HepG2 (cell line): Measurements from ENCODE around the gene SULT2A1. TPM values are rescaled to one million over a fixed set of nuclear protein-coding genes. Genes with fewer than 3 reads are reported as not detected.

Source experiments
- ATAC-seq: fragments of 200-7000 bp; cut with Tn5 transposase; 3 replicates; pipeline ENCODE4 v1.9.1; 2020; ENCODE audit warnings: mild to moderate bottlenecking, moderate library complexity
- BruUV-seq: library from RNA; stranded (reverse); fragments of 400-500 nt; replicated peaks from 2 replicates; lab custom pipeline; 2021; lab: Mats Ljungman, UMichigan
- CTCF ChIA-PET: fragments of 300-600 bp; formaldehyde crosslinking; extraction: SDS; loops from one replicate; lab custom pipeline; 2021; ENCODE audit warnings: low total read pairs, inconsistent platforms, low intra/inter-chr PET ratio; lab: Yijun Ruan, JAX
- POLR2A ChIA-PET: fragments of 350-600 bp; sonication (Branson Sonifier 250); formaldehyde crosslinking; loops from one replicate; lab custom pipeline; 2020; ENCODE audit warnings: antibody characterized with exemption, inconsistent platforms; lab: Yijun Ruan, JAX
- DNase-seq: peaks from one replicate; pipeline ENCODE4 v3.0.0-alpha.2; 2015; ENCODE audit warnings: low spot score
- FAIRE-seq: peaks from 3 replicates; lab custom pipeline; 2011; peaks lifted over from hg19 to GRCh38; lab: Jason Lieb, UNC
- H2AFZ ChIP-seq: one replicate; pipeline ENCODE4 v1.6.1; 2011; ENCODE audit warnings: low read length, inconsistent platforms
- H3K27ac ChIP-seq: fragments of 300-600 bp; 3 replicates; pipeline ENCODE4 v1.8.0; 2011; ENCODE audit warnings: mixed run types, mild to moderate bottlenecking, mixed read lengths, low read length, inconsistent platforms; ENCODE audit not compliant: insufficient read depth; ENCODE audit errors: extremely low read length
- H3K27me3 ChIP-seq, 2 experiments: fragments of 200-600 bp in 1 of 2; 2 replicates in 1 of 2; 3 replicates in 1 of 2; pipeline versions ENCODE4 v1.6.0 to v1.8.0; 2011; ENCODE audit warnings: low read length in 2 of 2, mild to moderate bottlenecking in 2 of 2, moderate library complexity in 2 of 2, inconsistent platforms in 1 of 2; ENCODE audit not compliant: insufficient read depth in 2 of 2, control insufficient read depth in 1 of 2
- H3K36me3 ChIP-seq, 2 experiments: fragments of 200-600 bp in 1 of 2; replicated peaks in 1 of 2; 2 replicates in 1 of 2; 3 replicates in 1 of 2; pipeline versions ENCODE4 v1.5.1 to v1.8.0; 2011; ENCODE audit warnings: low read length in 2 of 2, inconsistent platforms in 1 of 2; ENCODE audit not compliant: insufficient read depth in 2 of 2, control insufficient read depth in 1 of 2
- H3K4me1 ChIP-seq: 2 replicates; pipeline ENCODE4 v1.5.1; 2012; ENCODE audit warnings: low read length, inconsistent platforms; ENCODE audit not compliant: insufficient read depth
- H3K4me2 ChIP-seq: 2 replicates; pipeline ENCODE4 v1.6.0; 2011; ENCODE audit warnings: low read depth, low read length, inconsistent platforms
- H3K4me3 ChIP-seq, 3 experiments: fragments of 200-600 bp in 1 of 3; sonication (generic), shearing (Covaris generic) in 1 of 3; replicated peaks in 1 of 3; 2 replicates each; pipeline ENCODE4 v1.5.1; 2011 to 2016; ENCODE audit warnings: low read length in 3 of 3, inconsistent platforms in 2 of 3, low read depth in 2 of 3, mild to moderate bottlenecking in 2 of 3, control low read depth in 1 of 3, mixed read lengths in 1 of 3; ENCODE audit not compliant: insufficient read depth in 1 of 3
- H3K79me2 ChIP-seq: one replicate; pipeline ENCODE4 v1.6.1; 2011; ENCODE audit warnings: low read length, inconsistent platforms; ENCODE audit not compliant: insufficient read depth
- H3K9ac ChIP-seq: 2 replicates; pipeline ENCODE4 v1.6.0; 2011; ENCODE audit warnings: mild to moderate bottlenecking, low read depth, low read length, inconsistent platforms; ENCODE audit not compliant: insufficient read depth
- H3K9me3 ChIP-seq: 2 replicates; pipeline ENCODE4 v1.5.1; 2012; ENCODE audit warnings: mild to moderate bottlenecking, low read length
- H4K20me1 ChIP-seq: 2 replicates; pipeline ENCODE4 v1.6.0; 2011; ENCODE audit warnings: inconsistent platforms, mild to moderate bottlenecking, low read length, moderate library complexity; ENCODE audit not compliant: insufficient read depth
- ETV6 ChIP-seq: sonication (generic); formaldehyde crosslinking; conservative IDR thresholded peaks from 2 replicates; pipeline ENCODE4 v1.4.0; 2020; ENCODE audit warnings: missing genetic modification reagents
- PRMT3 ChIP-seq: sonication (generic); formaldehyde crosslinking; IDR thresholded peaks from 2 replicates; pipeline ENCODE4 v1.8.1; 2022; ENCODE audit warnings: low read depth, mild to moderate bottlenecking, moderate library complexity, missing genetic modification reagents, borderline replicate concordance
- SOX6 ChIP-seq, 2 experiments: fragments of 450-650 bp in 1 of 2; sonication (generic) in 1 of 2; formaldehyde crosslinking in 1 of 2; IDR thresholded peaks; 2 replicates each; pipeline versions ENCODE4 v1.4.0 to v1.6.1; 2017 to 2020; ENCODE audit warnings: antibody characterized with exemption in 1 of 2, mild to moderate bottlenecking in 1 of 2, missing genetic modification reagents in 1 of 2
- ZNF143 ChIP-seq: sonication (generic); formaldehyde crosslinking; IDR thresholded peaks from 2 replicates; pipeline ENCODE4 v1.4.0; 2020; ENCODE audit warnings: missing genetic modification reagents
- ZNF234 ChIP-seq: sonication (generic); formaldehyde crosslinking; conservative IDR thresholded peaks from 2 replicates; pipeline ENCODE4 v1.5.1; 2020; ENCODE audit warnings: mild to moderate bottlenecking, missing genetic modification reagents
- ZNF564 ChIP-seq: sonication (generic); formaldehyde crosslinking; IDR thresholded peaks from 2 replicates; pipeline ENCODE4 v1.8.1; 2023; ENCODE audit warnings: mild to moderate bottlenecking, missing genetic modification reagents
- ZNF720 ChIP-seq: sonication (generic); formaldehyde crosslinking; IDR thresholded peaks from 2 replicates; pipeline ENCODE4 v1.4.0; 2020; ENCODE audit warnings: missing genetic modification reagents
- ZNF768 ChIP-seq: sonication (generic); formaldehyde crosslinking; IDR thresholded peaks from 2 replicates; pipeline ENCODE4 v1.4.0; 2020; ENCODE audit warnings: missing genetic modification reagents
- WGBS: methylation state at CpG from one replicate; pipeline ENCODE4 v1.1.6; 2017; ENCODE audit warnings: low lambda C conversion rate; 5-methylcytosine and 5-hydroxymethylcytosine counted together
- in situ Hi-C: cut with HindIII; loops from 2 replicates; pipeline ENCODE4 v1.10.0; 2017; ENCODE audit warnings: low pct_unique_long_range_greater_than_20kb; ENCODE audit not compliant: extremely low pct_ligation_motif_present
- intact Hi-C: fragments of 100-400 bp; cut with micrococcal nuclease; formaldehyde crosslinking; loops from one replicate; pipeline ENCODE4 v1.10.0; 2022; ENCODE audit not compliant: unreplicated experiment
- polyA plus RNA-seq, 8 experiments: library from polyadenylated mRNA; depleted of rRNA in 3 of 8; stranded (reverse) in 7 of 8; unstranded in 1 of 8; fragments of >200 nt; fragmentation: Illumina TruSeq in 4 of 8; extraction: Trizol in 4 of 8; gene quantifications; 2 replicates each; pipeline versions ENCODE4 v1.2.1 to v1.2.3, GENCODE V29; 2011 to 2016; ENCODE audit warnings: low read depth in 4 of 8, missing spikeins in 1 of 8, mixed read lengths in 1 of 8; ENCODE audit not compliant: insufficient read depth in 1 of 8
- total RNA-seq, 5 experiments: library from RNA; depleted of rRNA; stranded (reverse); fragments of >200 nt; fragmentation: Illumina TruSeq; extraction: Trizol; gene quantifications; 2 replicates each; pipeline ENCODE4 v1.2.3, GENCODE V29; 2016; ENCODE audit warnings: low read depth in 1 of 5
- TF ChIP-seq, protein P1 (sequence below): sonication (generic); formaldehyde crosslinking; IDR thresholded peaks from 2 replicates; pipeline ENCODE4 v1.9.0; 2021; ENCODE audit warnings: missing genetic modification reagents, borderline replicate concordance
- TF ChIP-seq, protein P2 (sequence below): IDR thresholded peaks from 2 replicates; pipeline ENCODE4 v1.6.1; 2016; ENCODE audit warnings: missing compliant biosample characterization, missing genetic modification reagents, borderline replicate concordance
- TF ChIP-seq, protein P3 (sequence below): sonication (generic); formaldehyde crosslinking; IDR thresholded peaks from 2 replicates; pipeline ENCODE4 v1.5.1; 2020; ENCODE audit warnings: missing genetic modification reagents, mild to moderate bottlenecking, borderline replicate concordance

Gene SULT2A1
- total and polyA plus RNA-seq, 2 of the 13 experiments (the other 11 are each of a cell fraction or from before 2014, with no cell fraction given) = 137 to 193 TPM

DNA sequence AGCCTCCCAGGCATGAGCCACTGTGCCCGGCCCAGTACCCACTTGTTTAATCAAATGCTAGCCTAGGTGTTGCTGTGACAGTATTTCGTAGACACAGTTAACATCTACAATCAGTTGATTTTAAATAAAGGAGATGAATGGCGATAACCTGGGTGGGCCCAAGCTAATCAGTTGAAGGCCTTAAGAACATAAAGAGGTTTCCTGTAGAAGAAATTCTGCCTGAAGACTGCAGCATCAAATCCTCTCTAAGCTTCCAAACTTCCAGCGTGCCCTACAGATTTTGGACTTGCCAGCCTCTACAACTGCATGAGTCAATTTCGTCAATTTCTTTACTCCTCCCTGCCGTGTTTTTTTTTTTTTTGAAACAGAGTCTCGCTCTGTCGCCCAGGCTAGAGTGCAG is 13.2 kb upstream of the SULT2A1 start:
- H4K20me1 ChIP-seq = no peaks in the 10 kb centered on the region
- no peak overlapping the region for H3K27ac ChIP-seq
- DNase-seq = no peak
- ChIA-PET CTCF (no interaction called here), POLR2A (no interaction called here)
- TF ChIP-seq, protein P1, sequence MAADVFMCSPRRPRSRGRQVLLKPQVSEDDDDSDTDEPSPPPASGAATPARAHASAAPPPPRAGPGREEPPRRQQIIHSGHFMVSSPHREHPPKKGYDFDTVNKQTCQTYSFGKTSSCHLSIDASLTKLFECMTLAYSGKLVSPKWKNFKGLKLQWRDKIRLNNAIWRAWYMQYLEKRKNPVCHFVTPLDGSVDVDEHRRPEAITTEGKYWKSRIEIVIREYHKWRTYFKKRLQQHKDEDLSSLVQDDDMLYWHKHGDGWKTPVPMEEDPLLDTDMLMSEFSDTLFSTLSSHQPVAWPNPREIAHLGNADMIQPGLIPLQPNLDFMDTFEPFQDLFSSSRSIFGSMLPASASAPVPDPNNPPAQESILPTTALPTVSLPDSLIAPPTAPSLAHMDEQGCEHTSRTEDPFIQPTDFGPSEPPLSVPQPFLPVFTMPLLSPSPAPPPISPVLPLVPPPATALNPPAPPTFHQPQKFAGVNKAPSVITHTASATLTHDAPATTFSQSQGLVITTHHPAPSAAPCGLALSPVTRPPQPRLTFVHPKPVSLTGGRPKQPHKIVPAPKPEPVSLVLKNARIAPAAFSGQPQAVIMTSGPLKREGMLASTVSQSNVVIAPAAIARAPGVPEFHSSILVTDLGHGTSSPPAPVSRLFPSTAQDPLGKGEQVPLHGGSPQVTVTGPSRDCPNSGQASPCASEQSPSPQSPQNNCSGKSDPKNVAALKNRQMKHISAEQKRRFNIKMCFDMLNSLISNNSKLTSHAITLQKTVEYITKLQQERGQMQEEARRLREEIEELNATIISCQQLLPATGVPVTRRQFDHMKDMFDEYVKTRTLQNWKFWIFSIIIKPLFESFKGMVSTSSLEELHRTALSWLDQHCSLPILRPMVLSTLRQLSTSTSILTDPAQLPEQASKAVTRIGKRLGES (CRISPR knock-in tag) = no peak
- TF ChIP-seq ZNF564 (0 out of 2 replicates have a peak, but pooled peaks have one; percentile 55), PRMT3 (CRISPR knock-in tag) (no peak)
- TF ChIP-seq, all 625 proteins: peak for 1
- no peaks in the 10 kb centered on the region for H3K36me3 ChIP-seq
- H3K9me3 ChIP-seq = no peaks in the 10 kb centered on the region
- no peak overlapping the region for H3K4me3 ChIP-seq
- no peak overlapping the region for H2AFZ ChIP-seq
- intact Hi-C loops (no loop called here), in situ Hi-C loops (no loop called here)
- no peak overlapping the region for H3K9ac ChIP-seq
- no peaks in the 10 kb centered on the region for H3K27me3 ChIP-seq
- H3K4me1 ChIP-seq = peaks cover 41% of the 10 kb centered on the region
- H3K79me2 ChIP-seq = no peaks in the 10 kb centered on the region
- no peak overlapping the region for H3K4me2 ChIP-seq
- ATAC-seq (no peak), FAIRE-seq (no peak)
- BruUV-seq = no TSS peak
- 93% methylated on average over 8 of the region's 8 CpGs for WGBS

DNA sequence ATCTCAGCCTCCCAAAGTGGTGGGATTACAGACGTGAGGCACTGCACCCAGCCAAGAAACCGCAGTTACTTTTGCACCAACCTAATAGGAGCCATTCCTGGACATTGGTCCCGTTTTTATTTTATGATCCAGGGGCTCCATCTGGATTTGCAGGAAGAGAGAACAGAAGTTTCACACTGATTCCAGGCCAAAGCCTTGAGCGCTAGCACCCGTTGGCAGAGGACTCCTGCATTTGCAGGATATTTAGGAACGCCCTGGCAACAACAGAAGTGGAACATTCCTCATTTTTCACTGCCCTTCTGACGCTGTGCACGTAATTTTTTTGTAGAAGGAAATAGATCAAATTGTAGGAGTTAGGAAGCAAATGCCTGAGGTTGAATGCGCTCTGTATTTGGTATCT is 11.7 kb upstream of the SULT2A1 start:
- 90% methylated on average over 9 of the region's 9 CpGs for WGBS
- Histone ChIP-seq H4K20me1 (no peaks in the 10 kb centered on the region), H3K27me3 (no peaks in the 10 kb centered on the region), H3K9ac (no peak overlapping the region), H3K27ac (no peak overlapping the region), H3K79me2 (no peaks in the 10 kb centered on the region), H3K36me3 (no peaks in the 10 kb centered on the region), H3K4me2 (no peak overlapping the region), H2AFZ (no peak overlapping the region), H3K4me3 (no peak overlapping the region), H3K9me3 (no peaks in the 10 kb centered on the region), H3K4me1 (peaks cover 50% of the 10 kb centered on the region)
- intact Hi-C loops = no loop called here
- no TSS peak for BruUV-seq
- in situ Hi-C loops = no loop called here
- ATAC-seq (no peak), DNase-seq (no peak), FAIRE-seq (no peak)
- POLR2A ChIA-PET = no interaction called here
- CTCF ChIA-PET = no interaction called here
- TF ChIP-seq SOX6 (IDR thresholded peaks at IDR 0.05) (no peak), SOX6 (CRISPR knock-in tag; IDR thresholded peaks at IDR 0.05) (no peak), ZNF143 (no peak), ZNF234 (CRISPR knock-in tag) (no peak), ZNF720 (CRISPR knock-in tag) (no peak), ZNF768 (no peak), ETV6 (CRISPR knock-in tag) (no peak)
- TF ChIP-seq, protein P2, sequence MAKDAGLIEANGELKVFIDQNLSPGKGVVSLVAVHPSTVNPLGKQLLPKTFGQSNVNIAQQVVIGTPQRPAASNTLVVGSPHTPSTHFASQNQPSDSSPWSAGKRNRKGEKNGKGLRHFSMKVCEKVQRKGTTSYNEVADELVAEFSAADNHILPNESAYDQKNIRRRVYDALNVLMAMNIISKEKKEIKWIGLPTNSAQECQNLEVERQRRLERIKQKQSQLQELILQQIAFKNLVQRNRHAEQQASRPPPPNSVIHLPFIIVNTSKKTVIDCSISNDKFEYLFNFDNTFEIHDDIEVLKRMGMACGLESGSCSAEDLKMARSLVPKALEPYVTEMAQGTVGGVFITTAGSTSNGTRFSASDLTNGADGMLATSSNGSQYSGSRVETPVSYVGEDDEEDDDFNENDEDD (CRISPR knock-in tag) = no peak
- TF ChIP-seq, protein P3, sequence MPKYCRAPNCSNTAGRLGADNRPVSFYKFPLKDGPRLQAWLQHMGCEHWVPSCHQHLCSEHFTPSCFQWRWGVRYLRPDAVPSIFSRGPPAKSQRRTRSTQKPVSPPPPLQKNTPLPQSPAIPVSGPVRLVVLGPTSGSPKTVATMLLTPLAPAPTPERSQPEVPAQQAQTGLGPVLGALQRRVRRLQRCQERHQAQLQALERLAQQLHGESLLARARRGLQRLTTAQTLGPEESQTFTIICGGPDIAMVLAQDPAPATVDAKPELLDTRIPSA (CRISPR knock-in tag) = no peak
